HG03045 (cell line): Measurements from ENCODE around the gene PCOLCE2.
"Not testable (repeated sequence)": the region's sequence is repeated elsewhere in the genome, so short reads cannot be mapped to it uniquely, and the experiment has no call there.

Experiments used
- ATAC-seq: cut with Tn5 transposase; IDR thresholded peaks from one replicate; pipeline ENCODE4 v1.9.1; 2021; ENCODE audit warnings: mild to moderate bottlenecking, moderate library complexity; ENCODE audit not compliant: unreplicated experiment

PCOLCE2 gene

DNA sequence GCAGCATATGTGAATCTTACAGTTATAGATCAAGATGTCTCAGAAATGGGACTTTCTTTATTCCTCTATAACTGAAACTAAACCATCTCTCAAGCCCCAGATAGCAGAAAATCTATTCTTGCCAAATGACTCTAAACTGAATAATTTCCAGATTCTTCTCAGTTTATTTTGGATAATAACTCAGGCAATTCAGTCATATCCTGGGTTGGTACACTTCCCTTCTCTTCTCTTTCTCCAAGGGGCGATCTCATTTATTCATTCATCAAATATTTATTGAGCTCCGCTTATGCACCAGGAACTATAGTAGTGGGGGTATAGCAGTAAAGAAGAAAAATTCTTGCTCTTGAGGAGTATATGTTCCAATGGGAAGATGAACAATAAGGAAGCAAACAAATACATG is 13.5 kb upstream of the PCOLCE2 start:
- no peak for ATAC-seq

DNA sequence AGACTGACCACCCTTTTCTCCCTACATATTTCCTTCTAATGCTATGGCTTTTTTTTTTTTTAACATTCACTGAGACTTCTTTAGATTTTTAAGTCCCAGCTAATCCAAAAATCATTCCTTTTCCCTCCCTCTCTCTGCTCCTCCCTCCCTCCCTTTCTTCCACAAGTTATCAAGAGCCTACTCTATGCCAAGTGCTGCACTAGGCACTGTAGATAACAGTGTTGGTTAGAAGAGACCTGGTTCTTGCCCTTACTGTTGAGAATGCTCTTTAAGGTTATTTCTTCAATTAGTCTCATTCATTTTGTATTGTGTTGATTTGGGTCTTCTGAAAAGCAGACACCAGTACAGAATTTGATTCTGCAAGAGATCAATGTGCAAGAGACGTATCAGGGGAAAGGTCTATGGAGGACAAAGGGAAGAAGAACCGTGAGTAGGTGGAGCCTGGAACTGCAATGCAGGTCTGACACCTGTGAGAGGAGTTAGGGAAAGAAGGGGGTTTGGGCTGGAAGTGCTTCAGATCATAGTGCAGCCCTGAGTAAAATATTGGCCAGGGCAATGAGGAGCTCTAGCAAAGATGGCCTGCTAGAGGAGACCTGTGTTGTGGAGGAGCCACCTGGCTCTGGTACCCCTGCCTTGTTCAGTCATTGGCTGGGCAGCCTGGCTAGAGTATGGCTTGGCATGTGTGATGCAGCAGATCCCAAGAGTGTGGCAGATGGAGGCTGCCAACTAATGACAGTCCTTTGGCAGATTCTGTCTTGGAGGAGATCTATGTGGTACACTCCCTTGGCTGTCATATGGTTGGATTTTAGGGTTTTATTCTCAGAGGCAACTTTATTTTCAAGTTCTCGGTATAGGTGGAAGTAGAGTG is 9.7 kb upstream of the PCOLCE2 start:
- ATAC-seq = no peak

DNA sequence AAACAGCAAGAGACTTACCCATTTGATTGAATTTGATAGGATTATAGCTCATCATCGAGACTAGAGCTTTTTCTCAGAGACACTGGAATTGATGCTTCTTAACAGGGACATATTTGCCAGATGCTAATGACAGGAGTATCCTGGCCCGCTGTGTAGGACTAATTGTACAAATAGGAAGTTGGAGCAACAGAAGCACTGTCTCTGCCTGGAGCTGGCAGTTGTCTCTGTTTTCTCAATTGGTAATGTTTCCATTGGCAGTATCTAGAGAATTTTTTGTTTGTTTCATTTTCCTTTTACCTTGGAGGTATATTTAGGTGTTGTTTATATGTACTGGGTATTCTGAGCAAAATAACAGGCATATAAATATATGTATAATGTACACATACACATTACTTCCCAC is 8.9 kb upstream of the PCOLCE2 start:
- ATAC-seq = no peak

DNA sequence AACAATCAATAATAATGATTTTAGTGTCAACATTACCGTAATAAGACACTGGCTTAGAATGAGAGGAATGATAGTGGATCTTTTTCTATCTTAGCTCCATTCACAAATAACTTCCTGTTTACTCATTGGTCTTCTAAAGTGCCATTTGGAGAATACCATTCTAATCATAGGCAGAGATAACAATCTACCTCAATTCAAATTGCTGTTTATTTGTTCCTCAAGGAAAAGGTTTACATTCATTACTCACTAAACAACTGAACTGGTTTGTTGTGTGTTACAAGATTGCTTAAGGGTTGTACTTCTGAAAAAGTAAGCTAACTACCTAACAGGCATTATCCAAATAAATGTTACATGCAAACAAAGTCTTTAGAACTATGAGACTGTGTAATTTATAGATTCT is 8.1 kb upstream of the PCOLCE2 start:
- no peak for ATAC-seq

DNA sequence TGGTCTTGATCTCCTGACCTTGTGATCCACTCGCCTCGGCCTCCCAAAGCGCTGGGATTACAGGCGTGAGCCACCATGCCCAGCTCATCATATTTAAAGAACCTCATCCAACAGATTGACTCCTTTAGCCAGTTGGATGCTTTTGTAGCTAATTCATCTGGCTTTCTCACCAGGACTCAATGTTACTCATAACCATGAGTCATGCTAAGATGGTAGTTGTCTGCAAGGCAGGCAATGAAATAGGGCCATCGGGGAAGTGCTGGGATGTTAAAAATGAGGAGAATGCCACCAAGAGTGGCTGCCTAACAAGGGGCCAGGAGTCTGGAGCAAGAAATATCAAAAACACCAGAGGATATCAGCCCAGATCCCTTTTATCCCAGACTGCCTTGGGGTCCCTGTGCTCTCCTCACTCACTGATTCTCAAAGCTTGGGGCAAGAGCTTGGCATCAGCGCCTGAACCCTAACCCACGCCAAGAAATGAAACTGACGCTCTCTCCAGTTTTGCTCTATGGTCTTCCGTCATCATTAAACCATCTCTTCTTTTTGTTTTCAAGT is 7.4 kb upstream of the PCOLCE2 start:
- ATAC-seq = no peak

DNA sequence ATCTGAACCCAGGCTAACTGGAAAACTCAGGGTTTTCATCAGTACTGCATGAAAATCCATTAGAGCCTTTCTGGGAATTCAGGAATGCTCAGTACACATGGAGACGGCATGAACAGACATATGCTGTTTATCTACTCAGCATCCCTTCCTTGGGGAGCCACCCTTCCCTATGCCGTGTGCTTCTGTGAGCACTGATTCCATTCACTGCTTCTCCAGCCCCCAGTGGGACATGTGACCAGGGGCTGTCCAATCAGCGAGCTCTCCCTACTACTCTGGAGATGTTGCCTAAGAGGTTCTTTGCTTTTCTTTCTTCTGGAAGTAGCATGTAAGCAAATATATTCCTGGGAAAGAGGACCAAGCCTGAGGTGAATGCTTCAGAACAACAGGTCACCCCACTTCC is 5.6 kb upstream of the PCOLCE2 start:
- ATAC-seq = no peak

DNA sequence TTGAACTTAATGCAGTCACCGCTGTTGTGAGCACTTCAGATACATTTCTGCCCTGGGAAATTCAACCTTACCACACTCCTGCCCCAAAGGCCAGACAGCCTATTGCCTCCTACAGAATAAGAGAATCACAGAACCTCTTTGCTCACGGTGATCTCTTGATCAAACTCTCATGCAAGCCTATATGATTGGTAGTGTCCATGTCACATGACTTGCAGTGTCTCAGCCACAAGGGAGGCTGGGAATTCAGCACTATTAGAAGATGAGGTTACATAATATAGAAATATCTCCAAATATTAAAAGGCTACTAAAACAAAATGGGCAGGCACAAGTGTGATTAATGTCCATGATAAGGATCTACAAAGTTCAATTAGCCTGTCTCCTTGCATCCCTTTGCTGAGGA is 3.8 kb upstream of the PCOLCE2 start:
- ATAC-seq = no peak

DNA sequence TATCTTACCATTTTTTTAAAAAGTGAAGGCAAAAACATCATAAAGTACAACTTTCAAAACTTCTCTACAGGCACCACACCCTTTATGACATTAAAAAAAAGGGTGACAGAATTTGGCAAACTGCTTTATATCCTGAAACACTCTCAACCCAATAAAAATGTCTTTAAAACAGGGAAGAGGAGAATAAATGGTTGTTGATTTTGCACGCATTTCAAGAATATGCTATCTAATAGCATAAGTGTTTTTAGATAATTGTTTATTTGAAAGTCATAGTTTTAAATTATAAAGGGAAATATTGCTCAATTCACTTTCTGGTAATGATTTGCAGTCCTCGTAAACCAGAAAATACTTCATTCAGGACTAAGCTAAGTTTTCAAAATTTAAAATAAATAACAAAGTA is 1.7 kb upstream of the PCOLCE2 start:
- ATAC-seq = no peak

DNA sequence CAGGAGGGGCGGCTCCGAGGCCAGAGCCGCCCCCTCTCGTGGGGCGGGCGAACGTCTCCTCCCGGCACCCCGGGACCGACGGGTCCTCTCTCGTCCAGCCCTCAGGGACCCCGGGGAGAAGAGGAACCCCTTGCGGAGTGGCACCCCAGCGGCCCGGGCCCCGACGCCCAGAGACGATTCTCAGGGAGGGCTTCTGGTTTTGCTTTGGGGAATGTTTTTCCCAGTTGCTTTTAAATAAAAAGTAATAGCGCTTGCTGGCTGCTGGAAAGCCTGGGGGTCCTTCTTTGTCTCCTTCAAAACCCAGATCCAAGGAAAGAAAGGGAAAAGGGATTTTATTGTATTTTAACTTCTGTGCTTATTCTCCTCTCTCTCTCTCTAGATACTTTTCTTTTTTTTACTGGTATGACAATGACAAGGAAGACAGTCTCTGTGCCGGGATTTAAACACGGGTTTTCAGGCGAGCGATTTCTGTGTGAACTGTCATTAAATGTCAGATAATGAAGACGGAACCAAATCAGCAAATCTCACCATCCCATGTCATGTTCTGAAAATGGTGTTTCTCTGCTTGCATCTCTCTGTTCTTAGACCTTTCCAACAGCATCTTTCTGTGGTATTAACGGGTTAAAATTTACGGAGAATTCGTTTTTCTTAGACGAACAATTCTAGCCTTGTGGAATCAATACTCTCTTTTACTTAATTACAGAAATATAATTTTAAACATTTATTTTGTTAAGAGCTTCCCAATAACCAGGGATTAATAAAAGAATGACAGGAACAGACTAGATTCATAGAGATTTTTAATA is 530 bp upstream of the PCOLCE2 start:
- no peak for ATAC-seq

DNA sequence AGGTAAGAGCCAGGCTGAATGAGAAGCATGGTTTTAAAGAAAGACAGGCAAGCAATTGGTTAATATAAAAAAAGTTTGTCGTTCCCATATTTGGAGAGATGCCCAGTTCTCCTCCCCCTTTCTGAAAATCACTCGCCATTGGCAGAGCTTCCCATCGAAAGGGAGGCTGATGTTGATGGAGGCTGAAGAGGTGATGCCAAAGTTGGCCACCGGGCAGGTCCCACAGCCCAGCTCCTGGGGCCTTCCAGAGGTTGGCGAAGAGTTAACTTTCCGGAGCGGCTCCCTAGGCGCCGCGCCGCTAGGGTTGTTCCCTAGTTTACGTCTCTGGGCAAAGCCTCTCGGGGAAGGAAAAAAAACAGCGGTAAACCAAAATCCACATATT is 793 bp downstream of the PCOLCE2 start:
- ATAC-seq = no peak

DNA sequence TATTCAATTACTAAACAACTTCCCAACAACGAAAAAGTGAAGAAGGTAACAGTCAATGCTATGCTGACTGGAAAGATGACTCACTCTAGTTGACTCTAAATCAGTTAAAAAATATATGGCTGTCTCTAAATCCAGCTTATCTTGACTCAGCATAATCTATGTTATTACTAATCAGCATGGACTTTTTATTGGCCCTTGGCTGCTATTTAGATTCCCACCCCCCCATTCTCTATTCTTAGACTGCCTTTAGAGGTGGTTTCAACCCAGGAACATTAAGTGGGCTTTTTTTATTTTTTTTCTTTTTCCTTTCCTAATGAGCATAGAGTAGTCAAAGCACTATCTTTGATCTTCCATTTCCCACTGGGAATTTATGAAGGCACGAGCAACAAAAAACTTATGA is 1.9 kb downstream of the PCOLCE2 start:
- ATAC-seq = no peak

DNA sequence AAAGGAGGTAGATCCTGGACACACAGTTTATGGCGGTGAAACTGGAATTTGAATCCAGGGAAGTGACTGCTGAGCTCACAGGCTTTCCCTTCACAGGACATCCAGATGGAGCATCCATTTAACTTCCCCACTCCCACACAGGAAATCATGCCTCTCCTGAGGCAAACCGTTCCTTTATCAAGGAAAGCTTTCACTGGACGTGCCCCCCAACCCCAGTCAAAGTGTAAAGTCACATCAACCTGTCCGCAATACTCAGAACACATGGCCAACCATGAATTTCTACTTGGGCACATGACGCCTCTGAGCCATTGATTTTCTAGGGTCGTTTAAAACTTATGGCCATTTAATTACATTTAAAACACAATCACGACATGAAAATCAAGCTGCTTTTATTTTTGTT is 2.9 kb downstream of the PCOLCE2 start:
- ATAC-seq = no peak

DNA sequence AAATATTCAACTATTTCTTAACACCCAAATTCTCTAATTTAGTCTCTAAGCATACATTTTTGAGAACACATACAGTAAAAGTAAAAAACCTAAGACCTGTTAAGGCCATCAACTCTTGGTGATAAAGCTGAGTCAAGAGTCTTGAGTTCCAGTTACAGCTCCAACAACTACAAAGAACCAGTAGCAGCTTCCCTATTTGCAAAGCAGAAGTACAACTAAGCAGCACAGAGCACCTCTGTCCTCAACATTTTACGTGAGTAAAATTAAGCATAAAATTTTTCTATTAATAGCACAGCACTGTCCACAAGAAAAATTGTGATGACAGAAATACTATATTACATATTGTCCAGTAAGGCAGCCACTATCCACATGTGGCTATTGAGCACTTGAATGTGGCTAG is 4.4 kb downstream of the PCOLCE2 start:
- ATAC-seq = no peak

DNA sequence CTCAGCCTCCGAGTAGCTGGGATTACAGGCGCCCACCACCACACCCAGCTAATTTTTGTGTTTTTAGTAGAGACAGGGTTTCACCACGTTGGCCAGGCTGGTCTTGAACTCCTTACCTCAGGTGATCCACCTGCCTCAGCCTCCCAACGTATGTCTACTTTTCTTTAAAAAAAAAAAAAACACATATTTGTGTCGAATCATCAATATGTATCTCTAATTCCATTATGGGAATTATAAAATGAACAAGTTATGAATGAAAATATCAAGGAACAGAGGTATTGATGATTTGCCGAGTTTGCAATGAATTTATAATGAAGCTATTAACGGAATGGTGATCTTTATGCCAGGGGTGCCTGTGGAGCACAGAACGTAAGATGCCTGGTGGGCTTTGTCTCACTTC is 5.3 kb downstream of the PCOLCE2 start:
- ATAC-seq = not testable (repeated sequence)

DNA sequence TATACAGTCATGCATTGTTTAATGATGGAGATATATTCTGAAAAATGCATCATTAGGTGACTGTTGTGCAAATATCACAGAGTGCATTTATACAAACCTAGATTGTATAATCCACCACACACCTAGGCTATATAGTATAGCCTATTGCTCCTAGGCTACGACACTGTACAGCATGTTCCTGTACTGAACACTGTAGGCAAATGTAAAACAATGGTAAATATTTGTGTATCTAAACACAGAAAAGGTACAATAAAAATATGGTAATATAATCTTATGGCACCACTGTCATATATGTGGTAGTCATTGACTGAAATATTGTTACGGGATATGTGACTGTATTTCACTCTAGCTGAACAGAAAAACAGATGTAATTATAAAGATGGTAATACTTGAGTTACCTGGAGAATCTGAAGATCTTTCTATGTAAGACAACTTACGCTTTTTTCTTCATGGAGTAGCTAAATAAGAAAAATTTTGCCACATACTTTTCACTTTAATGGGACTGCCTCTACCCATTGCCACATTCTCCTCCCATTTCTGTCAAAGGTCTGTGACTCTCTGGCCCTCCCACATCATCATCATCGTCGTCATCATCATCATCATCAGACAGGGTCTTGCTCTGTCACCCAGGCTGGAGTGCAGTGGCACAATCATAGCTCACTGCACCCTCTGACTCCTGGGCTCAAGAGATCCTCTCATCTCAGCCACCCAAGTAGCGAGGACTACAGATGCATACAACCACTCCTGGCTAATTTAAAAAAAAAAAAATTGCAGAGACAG is 7.2 kb downstream of the PCOLCE2 start:
- no peak for ATAC-seq

DNA sequence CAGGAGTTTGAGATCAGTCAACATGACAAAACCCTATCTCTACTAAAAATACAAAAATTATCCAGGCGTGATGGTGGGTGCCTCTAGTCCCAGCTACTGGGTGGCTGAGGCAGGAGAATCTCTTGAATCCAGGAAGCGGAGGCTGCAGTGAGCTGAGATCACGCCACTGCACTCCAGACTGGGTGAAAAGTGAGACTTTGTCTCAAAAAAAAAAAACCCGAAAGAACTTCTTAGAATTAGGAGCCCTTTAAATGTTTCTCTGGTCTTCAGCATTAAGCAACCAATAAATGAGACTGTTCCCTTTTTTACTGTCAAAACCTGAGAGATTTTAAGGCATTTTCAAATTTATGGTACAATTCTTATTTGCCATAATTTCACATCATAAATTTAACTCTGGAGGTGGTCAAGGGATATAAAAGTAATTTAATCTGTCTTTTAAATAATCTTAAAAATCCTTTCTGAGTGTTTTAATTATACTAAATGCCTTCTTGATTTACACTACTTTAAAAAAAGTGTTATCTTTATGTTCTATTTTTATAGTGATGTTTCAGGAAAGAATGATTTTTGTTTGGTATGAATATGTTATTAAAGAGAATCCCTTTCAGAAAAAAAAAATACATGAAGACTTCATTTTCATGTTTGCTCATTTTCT is 10.1 kb downstream of the PCOLCE2 start:
- no peak for ATAC-seq

DNA sequence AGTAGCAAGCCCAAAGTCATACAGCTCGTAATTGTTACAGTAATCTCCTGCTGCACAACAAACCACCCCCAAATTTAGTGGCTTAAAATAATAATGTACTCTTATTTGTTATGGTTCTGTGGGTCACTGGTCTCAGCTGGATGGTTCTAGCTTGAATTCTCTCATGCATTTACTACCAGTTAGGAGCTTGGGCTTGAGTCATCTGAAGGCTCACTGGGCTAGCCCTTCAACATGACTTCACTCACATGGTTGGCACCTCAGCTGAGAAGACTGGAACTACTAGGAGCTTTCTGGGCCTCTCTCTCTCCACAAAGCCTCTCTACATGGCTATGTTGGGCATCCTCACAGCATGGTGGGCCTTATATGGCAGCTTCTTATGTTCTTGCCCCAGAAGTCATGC is 12.5 kb downstream of the PCOLCE2 start:
- no peak for ATAC-seq

DNA sequence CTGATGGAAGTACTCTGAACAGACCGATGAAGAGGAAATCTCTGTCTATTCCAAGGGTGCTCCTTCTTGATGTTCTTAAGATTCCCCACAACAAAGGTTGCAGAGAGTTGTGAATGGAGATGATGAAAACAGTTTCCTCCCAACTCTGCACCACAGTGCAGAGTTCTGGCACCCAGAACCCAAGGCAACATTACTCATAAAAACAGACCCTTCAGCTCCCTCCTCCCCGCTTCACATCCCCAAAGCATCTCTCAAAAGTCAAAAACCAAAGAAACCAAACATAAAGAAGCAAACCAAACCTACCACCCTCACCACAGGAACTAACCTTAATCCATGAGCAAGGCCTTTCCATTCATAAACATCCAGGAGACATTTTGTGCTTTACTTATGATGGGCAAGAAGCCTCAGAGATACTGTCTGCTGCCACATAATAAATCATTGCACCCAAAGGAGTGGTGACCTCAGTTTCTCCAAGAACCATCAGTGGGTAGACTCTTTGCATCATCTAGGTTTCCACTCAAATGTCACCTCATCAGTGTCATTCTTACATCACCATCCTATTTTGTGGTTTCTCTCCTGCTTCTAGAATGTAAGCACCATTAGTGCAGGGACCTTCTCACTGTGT is 13.2 kb downstream of the PCOLCE2 start:
- no peak for ATAC-seq

DNA sequence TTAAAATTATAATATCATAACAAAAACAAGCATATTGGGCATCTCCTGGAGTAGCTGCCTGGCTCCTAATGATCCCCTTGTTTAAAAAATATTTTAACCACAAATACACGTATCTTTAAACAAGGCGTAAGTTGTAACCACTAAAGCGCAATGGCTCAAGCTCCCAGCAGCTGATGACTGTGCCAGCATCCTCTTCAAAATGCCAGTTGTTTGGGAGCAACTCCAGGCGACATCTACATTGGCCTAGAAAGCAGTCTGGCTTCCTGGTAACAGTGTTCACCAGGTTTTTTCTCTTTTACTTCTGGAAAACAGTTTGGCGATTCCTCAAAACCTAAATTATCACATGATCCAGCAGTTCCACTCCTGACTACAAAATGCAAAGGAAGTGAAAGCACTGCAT is 13.8 kb downstream of the PCOLCE2 start:
- ATAC-seq = no peak

DNA sequence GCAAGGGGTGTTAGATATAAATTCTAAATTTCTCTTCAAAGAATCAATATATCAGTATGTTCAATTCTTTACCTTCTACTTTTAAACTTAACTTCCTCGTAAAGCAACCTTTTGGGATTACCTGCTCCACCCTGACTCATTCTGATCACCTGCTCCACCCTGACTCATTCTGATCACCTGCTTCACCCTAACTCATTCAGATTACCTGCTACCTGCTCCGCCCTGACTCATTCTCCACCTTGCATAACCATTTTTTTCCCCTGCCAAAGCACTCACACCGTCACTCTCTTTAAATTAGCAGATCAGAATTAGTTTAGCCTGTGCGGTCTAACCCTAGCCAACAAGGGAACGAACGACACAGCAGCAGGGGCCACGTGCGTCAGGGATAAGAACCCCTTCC is 20.5 kb downstream of the PCOLCE2 start:
- not testable (repeated sequence) for ATAC-seq
